SJSA1 (cell line): ENCODE results near the gene GM2A. TPM values are rescaled to one million over a fixed set of nuclear protein-coding genes. Genes with fewer than 3 reads are reported as not detected.
A peak's percentile ranks its signal among the peaks of the same experiment; 100 is the strongest.

ENCODE experiments used
- DNase-seq, 2 experiments: peaks; one replicate each; pipeline ENCODE4 v3.0.0-alpha.2; 2015 to 2020; ENCODE audit warnings: low spot score in 2 of 2, low read depth in 1 of 2
- H3K27ac ChIP-seq: fragments of 250-450 bp; sonication (Bioruptor Pico); 2 replicates; pipeline ENCODE4 v1.5.1; 2020; ENCODE audit warnings: mild to moderate bottlenecking, moderate library complexity
- H3K27me3 ChIP-seq: fragments of 250-450 bp; sonication (Bioruptor Pico); replicated peaks from 2 replicates; pipeline ENCODE4 v1.5.1; 2020; ENCODE audit warnings: mild to moderate bottlenecking, moderate library complexity
- H3K36me3 ChIP-seq: fragments of 250-450 bp; sonication (Bioruptor Pico); 2 replicates; pipeline ENCODE4 v1.5.1; 2020; ENCODE audit warnings: mild to moderate bottlenecking
- H3K4me1 ChIP-seq: fragments of 250-450 bp; sonication (Bioruptor Pico); replicated peaks from 2 replicates; pipeline ENCODE4 v1.6.1; 2021; ENCODE audit warnings: mild to moderate bottlenecking
- H3K4me3 ChIP-seq: fragments of 250-450 bp; sonication (Bioruptor Pico); 2 replicates; pipeline ENCODE4 v1.5.1; 2020; ENCODE audit warnings: mild to moderate bottlenecking
- H3K9me3 ChIP-seq: fragments of 250-450 bp; sonication (Bioruptor Pico); replicated peaks from 2 replicates; pipeline ENCODE4 v1.5.1; 2020; ENCODE audit warnings: mild to moderate bottlenecking
- total RNA-seq: library from RNA; depleted of rRNA; stranded (reverse); fragments of >200 nt; shearing (Covaris generic); gene quantifications from 2 replicates; pipeline ENCODE4 v1.2.3, GENCODE V29; 2014

The GM2A gene
- total RNA-seq, 1 experiment from 2014 or later = 27.4 TPM

- H3K27ac ChIP-seq = no peak overlapping the region
- no peaks in the 10 kb centered on the region for H3K9me3 ChIP-seq
- H3K36me3 ChIP-seq = no peaks in the 10 kb centered on the region
- no peak overlapping the region for H3K4me3 ChIP-seq
- peaks cover 4% of the 10 kb centered on the region for H3K4me1 ChIP-seq
- 0 out of 2 replicates have a peak, but pooled peaks cover 3% of the 10 kb centered on the region for H3K27me3 ChIP-seq
- no peak for DNase-seq
Measured at GRCh38 chr5:151222054-151222789, 30.8 kb upstream of the GM2A start.

GRCh38 chr5:151222790-151223446 is 30.1 kb upstream of the GM2A start:
- H3K4me1 ChIP-seq = peaks cover 4% of the 10 kb centered on the region
- DNase-seq = no peak
- no peaks in the 10 kb centered on the region for H3K36me3 ChIP-seq
- H3K27ac ChIP-seq = no peak overlapping the region
- no peaks in the 10 kb centered on the region for H3K9me3 ChIP-seq
- H3K4me3 ChIP-seq = no peak overlapping the region
- H3K27me3 ChIP-seq = 0 out of 2 replicates have a peak, but pooled peaks cover under 1% of the 10 kb centered on the region

GRCh38 chr5:151223447-151224264 is 29.3 kb upstream of the GM2A start, which contains the start of gene CCDC69:
Gene CCDC69, minus strand, starts transcription at chr5:151224092. Its CDS starts 122 bp downstream, at chr5:151223970.
- no peak within 1 kb of the TSS for H3K27ac ChIP-seq
- DNase-seq = peak; percentile 62 to 67
- no peaks in the 10 kb centered on the region for H3K36me3 ChIP-seq
- H3K9me3 ChIP-seq = no peaks in the 10 kb centered on the region
- H3K4me1 ChIP-seq = peaks cover 4% of the 10 kb centered on the region
- H3K27me3 ChIP-seq = no peaks in the 10 kb centered on the region; the same call in 1 of the 2 replicates
- peak within 1 kb of the TSS; percentile 46 for H3K4me3 ChIP-seq

- peaks cover 4% of the 10 kb centered on the region; the same call in 1 of the 2 replicates for H3K27me3 ChIP-seq
- no peaks in the 10 kb centered on the region for H3K36me3 ChIP-seq
- no peaks in the 10 kb centered on the region for H3K9me3 ChIP-seq
- H3K4me1 ChIP-seq = peaks cover 4% of the 10 kb centered on the region
- no peak overlapping the region for H3K27ac ChIP-seq
- no peak for DNase-seq
- H3K4me3 ChIP-seq = peak overlapping the region; percentile 46; the same call in 1 of the 2 replicates
Measured at GRCh38 chr5:151224372-151224771, 28.6 kb upstream of the GM2A start.

GRCh38 chr5:151225071-151225470 is 27.9 kb upstream of the GM2A start:
- Histone ChIP-seq H3K36me3 (no peaks in the 10 kb centered on the region), H3K4me3 (no peak overlapping the region), H3K4me1 (peaks cover 4% of the 10 kb centered on the region), H3K27me3 (peaks cover 4% of the 10 kb centered on the region; the same call in 1 of the 2 replicates), H3K9me3 (no peaks in the 10 kb centered on the region), H3K27ac (no peak overlapping the region)
- no peak for DNase-seq

GRCh38 chr5:151225475-151225874 is 27.5 kb upstream of the GM2A start:
- no peaks in the 10 kb centered on the region for H3K36me3 ChIP-seq
- no peaks in the 10 kb centered on the region for H3K9me3 ChIP-seq
- peaks cover 4% of the 10 kb centered on the region; the same call in 1 of the 2 replicates for H3K27me3 ChIP-seq
- H3K4me3 ChIP-seq = no peak overlapping the region
- DNase-seq = no peak
- peaks cover 4% of the 10 kb centered on the region for H3K4me1 ChIP-seq
- H3K27ac ChIP-seq = no peak overlapping the region

GRCh38 chr5:151227918-151228447 is 25.0 kb upstream of the GM2A start:
- Histone ChIP-seq H3K27ac (no peak overlapping the region), H3K9me3 (no peaks in the 10 kb centered on the region), H3K36me3 (no peaks in the 10 kb centered on the region), H3K27me3 (peaks cover 12% of the 10 kb centered on the region; the same call in 1 of the 2 replicates), H3K4me3 (no peak overlapping the region), H3K4me1 (peaks cover 4% of the 10 kb centered on the region)
- no peak for DNase-seq

- H3K4me1 ChIP-seq = no peaks in the 10 kb centered on the region
- no peak overlapping the region for H3K27ac ChIP-seq
- no peak overlapping the region for H3K4me3 ChIP-seq
- no peaks in the 10 kb centered on the region for H3K36me3 ChIP-seq
- no peak for DNase-seq
- peaks cover 14% of the 10 kb centered on the region; the same call in 1 of the 2 replicates for H3K27me3 ChIP-seq
- no peaks in the 10 kb centered on the region for H3K9me3 ChIP-seq
Measured at GRCh38 chr5:151228986-151229385, 24.0 kb upstream of the GM2A start.

GRCh38 chr5:151230048-151230680 is 22.8 kb upstream of the GM2A start:
- no peaks in the 10 kb centered on the region; the same call in 1 of the 2 replicates for H3K4me1 ChIP-seq
- H3K27me3 ChIP-seq = peaks cover 18% of the 10 kb centered on the region; the same call in 1 of the 2 replicates
- no peak for DNase-seq
- H3K36me3 ChIP-seq = no peaks in the 10 kb centered on the region
- H3K9me3 ChIP-seq = no peaks in the 10 kb centered on the region
- H3K4me3 ChIP-seq = no peak overlapping the region
- no peak overlapping the region for H3K27ac ChIP-seq

- no peaks in the 10 kb centered on the region for H3K36me3 ChIP-seq
- H3K27ac ChIP-seq = no peak overlapping the region
- H3K4me1 ChIP-seq = no peaks in the 10 kb centered on the region; the same call in 1 of the 2 replicates
- no peak overlapping the region for H3K4me3 ChIP-seq
- H3K9me3 ChIP-seq = no peaks in the 10 kb centered on the region
- no peak for DNase-seq
- H3K27me3 ChIP-seq = peaks cover 18% of the 10 kb centered on the region; the same call in 1 of the 2 replicates
Measured at GRCh38 chr5:151231359-151231758, 21.6 kb upstream of the GM2A start.

GRCh38 chr5:151233616-151234085 is 19.3 kb upstream of the GM2A start:
- Histone ChIP-seq H3K4me1 (no peaks in the 10 kb centered on the region; the same call in 1 of the 2 replicates), H3K4me3 (no peak overlapping the region), H3K27ac (no peak overlapping the region), H3K9me3 (no peaks in the 10 kb centered on the region), H3K36me3 (no peaks in the 10 kb centered on the region), H3K27me3 (peaks cover 21% of the 10 kb centered on the region; the same call in 1 of the 2 replicates)
- no peak for DNase-seq

GRCh38 chr5:151234476-151235238 is 18.3 kb upstream of the GM2A start:
- no peak overlapping the region for H3K4me3 ChIP-seq
- no peaks in the 10 kb centered on the region for H3K9me3 ChIP-seq
- no peaks in the 10 kb centered on the region for H3K36me3 ChIP-seq
- no peak overlapping the region for H3K27ac ChIP-seq
- DNase-seq = no peak
- H3K4me1 ChIP-seq = no peaks in the 10 kb centered on the region; the same call in 1 of the 2 replicates
- peaks cover 17% of the 10 kb centered on the region; the same call in 1 of the 2 replicates for H3K27me3 ChIP-seq
